WTC11 (cell line): ENCODE results near the gene CRY2.

ENCODE experiments used
- JUN ChIP-seq: sonication (generic); formaldehyde crosslinking; IDR thresholded peaks from 2 replicates; pipeline ENCODE4 v1.8.0; 2023; ENCODE audit warnings: mild to moderate bottlenecking, missing genetic modification reagents
- RORB ChIP-seq: fragments of 250-450 bp; sonication (Bioruptor Pico); IDR thresholded peaks from 2 replicates; pipeline ENCODE4 v1.9.0; 2021; ENCODE audit warnings: mild to moderate bottlenecking

GRCh38 chr11:45877845-45878244 is 30.6 kb downstream of the CRY2 start:
- no peak for TF ChIP-seq JUN (CRISPR knock-in tag)
- TF ChIP-seq RORB (CRISPR knock-in tag) = no peak
